HCT116 (cell line): ENCODE data around the gene RNU2-1. TPM values are rescaled to one million over a fixed set of nuclear protein-coding genes. Genes with fewer than 3 reads are reported as not detected.

Experiments used
- ATAC-seq: fragments of 200-7000 bp; cut with Tn5 transposase; 2 replicates; pipeline ENCODE4 v1.9.1; 2020; ENCODE audit warnings: mild to moderate bottlenecking, moderate library complexity
- BruUV-seq: library from RNA; stranded (reverse); fragments of 400-500 nt; replicated peaks from 2 replicates; lab custom pipeline; 2021; lab: Mats Ljungman, UMichigan
- CTCF ChIA-PET: fragments of 300-600 bp; sonication (Branson Sonifier 250); formaldehyde crosslinking; loops from one replicate; lab custom pipeline; 2021; ENCODE audit warnings: antibody characterized with exemption; lab: Charles Lee
- POLR2A ChIA-PET: fragments of 300-600, 350-600 bp; sonication (Branson Sonifier 250); formaldehyde crosslinking; loops from one replicate; lab custom pipeline; 2021; ENCODE audit warnings: antibody characterized with exemption; lab: Charles Lee
- RAD21 ChIA-PET, 2 experiments: fragments of 300-600 bp; sonication (Branson Sonifier 250); formaldehyde crosslinking; loops; one replicate each; lab custom pipeline; 2023; ENCODE audit warnings: low total read pairs in 2 of 2; ENCODE audit not compliant: uncharacterized antibody in 2 of 2, unreplicated experiment in 2 of 2, low non-redundant PET in 1 of 2; lab: Charles Lee
- DNase-seq: peaks from one replicate; pipeline ENCODE4 v3.0.0-alpha.2; 2010; ENCODE audit warnings: low read depth, low spot score
- H2AFZ ChIP-seq: fragments of 200-600 bp; shearing (Covaris generic), sonication (generic); 2 replicates; pipeline ENCODE4 v1.6.1; 2017; ENCODE audit warnings: low read depth, mixed run types, mixed read lengths, antibody characterized with exemption, low read length; ENCODE audit not compliant: poor library complexity, severe bottlenecking
- H3K27ac ChIP-seq: 2 replicates; pipeline ENCODE4 v1.5.1; 2012; ENCODE audit warnings: low read depth, low read length
- H3K27me3 ChIP-seq: fragments of 200-600 bp; sonication (generic); 2 replicates; pipeline ENCODE4 v1.6.1; 2016; ENCODE audit warnings: mixed run types, low read length, mixed read lengths; ENCODE audit not compliant: insufficient read depth
- H3K36me3 ChIP-seq, 2 experiments: fragments of 200-500 bp in 1 of 2; fragments of 200-600 bp in 1 of 2; sonication (Bioruptor generic) in 1 of 2; sonication (generic) in 1 of 2; 2 replicates each; pipeline versions ENCODE4 v1.5.1 to v1.6.1; 2014 to 2016; ENCODE audit warnings: low read length in 2 of 2, inconsistent platforms in 1 of 2, mixed read lengths in 1 of 2, mixed run types in 1 of 2; ENCODE audit not compliant: insufficient read depth in 2 of 2, control insufficient read depth in 1 of 2
- H3K4me1 ChIP-seq, 2 experiments: fragments of 200-600 bp in 1 of 2; sonication (generic) in 1 of 2; 2 replicates each; pipeline versions ENCODE4 v1.5.1 to v1.6.1; 2012 to 2017; ENCODE audit warnings: low read length in 2 of 2, inconsistent platforms in 1 of 2, mild to moderate bottlenecking in 1 of 2, mixed read lengths in 1 of 2, mixed run types in 1 of 2, moderate library complexity in 1 of 2; ENCODE audit not compliant: insufficient read depth in 2 of 2, control insufficient read depth in 1 of 2
- H3K4me2 ChIP-seq: fragments of 200-600 bp; sonication (generic); 2 replicates; pipeline ENCODE4 v1.6.1; 2017; ENCODE audit warnings: mixed run types, low read length, mixed read lengths
- H3K4me3 ChIP-seq, 2 experiments: fragments of 200-600 bp in 1 of 2; sonication (generic) in 1 of 2; replicated peaks in 1 of 2; 2 replicates each; pipeline ENCODE4 v1.5.1; 2011 to 2016; ENCODE audit warnings: low read length in 2 of 2, control low read depth in 1 of 2, low read depth in 1 of 2, mild to moderate bottlenecking in 1 of 2, mixed read lengths in 1 of 2, mixed run types in 1 of 2
- H3K79me2 ChIP-seq: fragments of 200-600 bp; sonication (generic); 2 replicates; pipeline ENCODE4 v1.6.1; 2017; ENCODE audit warnings: mild to moderate bottlenecking, mixed run types, low read length, moderate library complexity, mixed read lengths; ENCODE audit not compliant: insufficient read depth
- H3K9ac ChIP-seq: fragments of 200-600 bp; sonication (generic); 2 replicates; pipeline ENCODE4 v1.6.1; 2016; ENCODE audit warnings: low read length, mixed read lengths
- H3K9me2 ChIP-seq: fragments of 200-600 bp; sonication (generic), shearing (Covaris generic); 2 replicates; pipeline ENCODE4 v1.6.1; 2017; ENCODE audit warnings: mixed run types, mild to moderate bottlenecking, moderate library complexity; ENCODE audit not compliant: insufficient read depth
- H3K9me3 ChIP-seq, 2 experiments: fragments of 200-500 bp in 1 of 2; fragments of 200-600 bp in 1 of 2; sonication (Bioruptor generic) in 1 of 2; sonication (generic) in 1 of 2; 2 replicates each; pipeline ENCODE4 v1.6.1; 2014 to 2017; ENCODE audit warnings: low read length in 2 of 2, mixed read lengths in 2 of 2, inconsistent platforms in 1 of 2, low read depth in 1 of 2, mild to moderate bottlenecking in 1 of 2, mixed run types in 1 of 2, moderate library complexity in 1 of 2; ENCODE audit not compliant: control insufficient read depth in 1 of 2, insufficient read depth in 1 of 2
- H4K20me1 ChIP-seq: fragments of 200-600 bp; sonication (generic), shearing (Covaris generic); 2 replicates; pipeline ENCODE4 v1.6.1; 2017; ENCODE audit warnings: mixed run types, mild to moderate bottlenecking, moderate library complexity; ENCODE audit not compliant: insufficient read depth
- CBX3 ChIP-seq: IDR thresholded peaks from 2 replicates; pipeline ENCODE4 v1.6.1; 2012; ENCODE audit warnings: low read depth
- CEBPB ChIP-seq: IDR thresholded peaks from 2 replicates; pipeline ENCODE4 v1.6.1; 2012; ENCODE audit warnings: low read depth
- EGR1 ChIP-seq: IDR thresholded peaks from 2 replicates; pipeline ENCODE4 v1.6.1; 2012; ENCODE audit warnings: low read depth
- ELF1 ChIP-seq: IDR thresholded peaks from 2 replicates; pipeline ENCODE4 v1.6.1; 2012; ENCODE audit warnings: low read depth, borderline replicate concordance
- EZH2 ChIP-seq: fragments of 200-600 bp; sonication (generic); IDR thresholded peaks from 2 replicates; pipeline ENCODE4 v1.6.1; 2017; ENCODE audit warnings: antibody characterized with exemption, mixed run types
- EZH2phosphoT487 ChIP-seq: fragments of 200-600 bp; IDR thresholded peaks from 2 replicates; pipeline ENCODE4 v1.6.1; 2018; ENCODE audit warnings: antibody characterized with exemption, borderline replicate concordance
- JUND ChIP-seq: IDR thresholded peaks from 2 replicates; pipeline ENCODE4 v1.6.1; 2012
- POLR2A ChIP-seq: IDR thresholded peaks from 2 replicates; pipeline ENCODE4 v1.7.0; 2011; ENCODE audit warnings: borderline replicate concordance; ENCODE audit not compliant: insufficient read depth, insufficient read length; ENCODE audit errors: extremely low read depth
- POLR2AphosphoS5 ChIP-seq: IDR thresholded peaks from 2 replicates; pipeline ENCODE4 v1.6.1; 2011; ENCODE audit warnings: mild to moderate bottlenecking, low read depth, low read length, moderate library complexity
- RAD21 ChIP-seq: IDR thresholded peaks from 2 replicates; pipeline ENCODE4 v1.6.1; 2012; ENCODE audit warnings: low read depth, mild to moderate bottlenecking
- SIN3A ChIP-seq: IDR thresholded peaks from 2 replicates; pipeline ENCODE4 v1.6.1; 2012; ENCODE audit warnings: low read depth
- SP1 ChIP-seq: IDR thresholded peaks from 2 replicates; pipeline ENCODE4 v1.6.1; 2012; ENCODE audit warnings: low read depth
- ZFX ChIP-seq: fragments of 450-650 bp; IDR thresholded peaks from 2 replicates; pipeline ENCODE4 v1.6.1; 2017
- ZNF274 ChIP-seq: fragments of 200-500 bp; sonication (Bioruptor generic); IDR thresholded peaks from 2 replicates; pipeline ENCODE4 v1.6.1; 2014; ENCODE audit warnings: mild to moderate bottlenecking, low read depth, low read length, inconsistent platforms
- intact Hi-C: fragments of 100-400 bp; cut with micrococcal nuclease; formaldehyde crosslinking; loops from 2 replicates; pipeline ENCODE4 v1.10.0; 2022
- total RNA-seq: library from RNA; stranded (reverse); gene quantifications from one replicate; pipeline ENCODE4 v1.2.1, GENCODE V29; 2021; ENCODE audit not compliant: unreplicated experiment
- TF ChIP-seq, protein P1 (sequence below): IDR thresholded peaks from 2 replicates; pipeline ENCODE4 v1.6.1; 2012
- TF ChIP-seq, protein P2 (sequence below): IDR thresholded peaks from 2 replicates; pipeline ENCODE4 v1.6.1; 2012
- TF ChIP-seq, protein P3 (sequence below), 3 experiments: fragments of 200-600 bp in 1 of 3; sonication (generic) in 1 of 3; IDR thresholded peaks in 2 of 3; conservative IDR thresholded peaks in 1 of 3; 2 replicates each; pipeline ENCODE4 v1.5.1; 2012 to 2017; ENCODE audit warnings: low read depth in 2 of 3, low read length in 2 of 3, antibody characterized with exemption in 1 of 3, borderline replicate concordance in 1 of 3, control low read depth in 1 of 3, mild to moderate bottlenecking in 1 of 3, mixed read lengths in 1 of 3, mixed run types in 1 of 3, moderate library complexity in 1 of 3; ENCODE audit not compliant: insufficient read depth in 1 of 3
- TF ChIP-seq, protein P4 (sequence below): IDR thresholded peaks from 2 replicates; pipeline ENCODE4 v1.6.1; 2011; ENCODE audit warnings: mild to moderate bottlenecking, low read length, moderate library complexity; ENCODE audit not compliant: insufficient replicate concordance; ENCODE audit errors: extremely low read depth
- TF ChIP-seq, protein P5 (sequence below): IDR thresholded peaks from 2 replicates; pipeline ENCODE4 v1.6.1; 2012; ENCODE audit warnings: low read depth

The RNU2-1 gene
- total RNA-seq, 1 experiment from 2014 or later, result 5,800 TPM

DNA sequence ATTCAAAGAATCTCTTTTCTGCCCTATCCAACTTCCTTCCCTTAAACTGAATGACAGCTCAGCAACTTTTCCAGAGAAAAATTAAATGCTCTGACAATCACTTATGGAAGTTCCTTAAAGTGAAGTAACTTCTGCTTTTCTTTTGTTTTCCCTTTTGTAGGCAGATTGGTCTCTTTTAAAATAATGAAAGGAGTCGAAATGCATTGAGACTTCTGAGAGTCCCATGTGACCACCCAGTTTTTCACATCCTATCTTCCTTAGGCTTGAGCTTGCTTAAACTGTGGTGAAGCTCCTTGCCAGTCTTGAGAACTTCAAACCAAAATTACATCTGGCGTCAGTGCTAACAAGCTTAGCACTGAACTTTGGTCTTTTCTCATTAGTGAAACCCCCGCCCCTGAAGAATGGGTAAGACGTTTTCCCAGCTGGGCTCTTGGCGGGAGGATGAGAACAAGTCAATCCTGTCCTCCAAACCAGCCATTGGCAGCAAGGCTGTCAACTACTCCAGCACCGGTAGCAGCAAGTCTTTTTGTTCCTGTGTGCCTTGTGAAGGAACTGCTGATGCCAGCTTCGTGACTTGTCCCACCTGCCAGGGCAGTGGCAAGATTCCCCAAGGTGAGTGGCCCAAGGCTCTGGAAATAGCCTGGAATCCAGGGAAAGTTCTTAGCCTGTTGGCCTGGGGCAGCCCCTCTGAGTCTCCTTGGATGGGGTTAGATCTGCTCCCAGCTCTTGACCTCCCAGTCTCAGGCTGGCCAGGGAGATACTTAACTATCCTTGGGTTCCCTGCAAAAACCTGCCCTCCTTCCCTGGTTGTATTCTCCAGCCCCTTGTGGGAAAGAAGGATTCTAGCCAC lies 20.9 kb downstream of the RNU2-1 start:
- no TSS peak for BruUV-seq
- no peaks in the 10 kb centered on the region for H3K36me3 ChIP-seq
- ATAC-seq, result no peak
- H3K9me3 ChIP-seq, result no peaks in the 10 kb centered on the region
- H3K9me2 ChIP-seq, result no peaks in the 10 kb centered on the region
- H3K9ac ChIP-seq, result peak overlapping the region; percentile 76
- no peaks in the 10 kb centered on the region for H4K20me1 ChIP-seq
- no peak overlapping the region for H3K27ac ChIP-seq
- ChIA-PET POLR2A (interaction anchor here (1.0 to 4.0 kb wide), 3 partner anchors 14 to 103 kb away, joined by 3 to 33 read pairs (median 6); no protein-coding TSS in a partner anchor), CTCF (no interaction called here), RAD21 (no interaction called here)
- H3K4me3 ChIP-seq, result peak overlapping the region; percentile 63 to 78
- no peak for TF ChIP-seq ZFX
- no peak for TF ChIP-seq JUND
- no peak for TF ChIP-seq EZH2
- TF ChIP-seq SIN3A, result no peak
- no peak for TF ChIP-seq EZH2phosphoT487
- TF ChIP-seq, protein P1, sequence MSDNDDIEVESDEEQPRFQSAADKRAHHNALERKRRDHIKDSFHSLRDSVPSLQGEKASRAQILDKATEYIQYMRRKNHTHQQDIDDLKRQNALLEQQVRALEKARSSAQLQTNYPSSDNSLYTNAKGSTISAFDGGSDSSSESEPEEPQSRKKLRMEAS, result no peak
- no peak for TF ChIP-seq EGR1
- no peak for TF ChIP-seq CEBPB
- TF ChIP-seq SP1, result no peak
- TF ChIP-seq, protein P2, sequence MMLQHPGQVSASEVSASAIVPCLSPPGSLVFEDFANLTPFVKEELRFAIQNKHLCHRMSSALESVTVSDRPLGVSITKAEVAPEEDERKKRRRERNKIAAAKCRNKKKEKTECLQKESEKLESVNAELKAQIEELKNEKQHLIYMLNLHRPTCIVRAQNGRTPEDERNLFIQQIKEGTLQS, result no peak
- TF ChIP-seq POLR2A, result no peak
- TF ChIP-seq ELF1, result no peak
- no peak for TF ChIP-seq RAD21
- TF ChIP-seq, protein P3, sequence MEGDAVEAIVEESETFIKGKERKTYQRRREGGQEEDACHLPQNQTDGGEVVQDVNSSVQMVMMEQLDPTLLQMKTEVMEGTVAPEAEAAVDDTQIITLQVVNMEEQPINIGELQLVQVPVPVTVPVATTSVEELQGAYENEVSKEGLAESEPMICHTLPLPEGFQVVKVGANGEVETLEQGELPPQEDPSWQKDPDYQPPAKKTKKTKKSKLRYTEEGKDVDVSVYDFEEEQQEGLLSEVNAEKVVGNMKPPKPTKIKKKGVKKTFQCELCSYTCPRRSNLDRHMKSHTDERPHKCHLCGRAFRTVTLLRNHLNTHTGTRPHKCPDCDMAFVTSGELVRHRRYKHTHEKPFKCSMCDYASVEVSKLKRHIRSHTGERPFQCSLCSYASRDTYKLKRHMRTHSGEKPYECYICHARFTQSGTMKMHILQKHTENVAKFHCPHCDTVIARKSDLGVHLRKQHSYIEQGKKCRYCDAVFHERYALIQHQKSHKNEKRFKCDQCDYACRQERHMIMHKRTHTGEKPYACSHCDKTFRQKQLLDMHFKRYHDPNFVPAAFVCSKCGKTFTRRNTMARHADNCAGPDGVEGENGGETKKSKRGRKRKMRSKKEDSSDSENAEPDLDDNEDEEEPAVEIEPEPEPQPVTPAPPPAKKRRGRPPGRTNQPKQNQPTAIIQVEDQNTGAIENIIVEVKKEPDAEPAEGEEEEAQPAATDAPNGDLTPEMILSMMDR (IDR thresholded peaks at IDR 0.05 in 2 of 3, conservative IDR thresholded peaks at IDR 0.05 in 1 of 3; ENCODE audit: borderline replicate concordance in 1 of 3, insufficient read depth in 1 of 3, low read depth in 2 of 3, low read length in 2 of 3), result no peak
- TF ChIP-seq CBX3, result no peak
- TF ChIP-seq, protein P4, sequence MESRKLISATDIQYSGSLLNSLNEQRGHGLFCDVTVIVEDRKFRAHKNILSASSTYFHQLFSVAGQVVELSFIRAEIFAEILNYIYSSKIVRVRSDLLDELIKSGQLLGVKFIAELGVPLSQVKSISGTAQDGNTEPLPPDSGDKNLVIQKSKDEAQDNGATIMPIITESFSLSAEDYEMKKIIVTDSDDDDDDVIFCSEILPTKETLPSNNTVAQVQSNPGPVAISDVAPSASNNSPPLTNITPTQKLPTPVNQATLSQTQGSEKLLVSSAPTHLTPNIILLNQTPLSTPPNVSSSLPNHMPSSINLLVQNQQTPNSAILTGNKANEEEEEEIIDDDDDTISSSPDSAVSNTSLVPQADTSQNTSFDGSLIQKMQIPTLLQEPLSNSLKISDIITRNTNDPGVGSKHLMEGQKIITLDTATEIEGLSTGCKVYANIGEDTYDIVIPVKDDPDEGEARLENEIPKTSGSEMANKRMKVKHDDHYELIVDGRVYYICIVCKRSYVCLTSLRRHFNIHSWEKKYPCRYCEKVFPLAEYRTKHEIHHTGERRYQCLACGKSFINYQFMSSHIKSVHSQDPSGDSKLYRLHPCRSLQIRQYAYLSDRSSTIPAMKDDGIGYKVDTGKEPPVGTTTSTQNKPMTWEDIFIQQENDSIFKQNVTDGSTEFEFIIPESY, result no peak
- TF ChIP-seq, protein P5, sequence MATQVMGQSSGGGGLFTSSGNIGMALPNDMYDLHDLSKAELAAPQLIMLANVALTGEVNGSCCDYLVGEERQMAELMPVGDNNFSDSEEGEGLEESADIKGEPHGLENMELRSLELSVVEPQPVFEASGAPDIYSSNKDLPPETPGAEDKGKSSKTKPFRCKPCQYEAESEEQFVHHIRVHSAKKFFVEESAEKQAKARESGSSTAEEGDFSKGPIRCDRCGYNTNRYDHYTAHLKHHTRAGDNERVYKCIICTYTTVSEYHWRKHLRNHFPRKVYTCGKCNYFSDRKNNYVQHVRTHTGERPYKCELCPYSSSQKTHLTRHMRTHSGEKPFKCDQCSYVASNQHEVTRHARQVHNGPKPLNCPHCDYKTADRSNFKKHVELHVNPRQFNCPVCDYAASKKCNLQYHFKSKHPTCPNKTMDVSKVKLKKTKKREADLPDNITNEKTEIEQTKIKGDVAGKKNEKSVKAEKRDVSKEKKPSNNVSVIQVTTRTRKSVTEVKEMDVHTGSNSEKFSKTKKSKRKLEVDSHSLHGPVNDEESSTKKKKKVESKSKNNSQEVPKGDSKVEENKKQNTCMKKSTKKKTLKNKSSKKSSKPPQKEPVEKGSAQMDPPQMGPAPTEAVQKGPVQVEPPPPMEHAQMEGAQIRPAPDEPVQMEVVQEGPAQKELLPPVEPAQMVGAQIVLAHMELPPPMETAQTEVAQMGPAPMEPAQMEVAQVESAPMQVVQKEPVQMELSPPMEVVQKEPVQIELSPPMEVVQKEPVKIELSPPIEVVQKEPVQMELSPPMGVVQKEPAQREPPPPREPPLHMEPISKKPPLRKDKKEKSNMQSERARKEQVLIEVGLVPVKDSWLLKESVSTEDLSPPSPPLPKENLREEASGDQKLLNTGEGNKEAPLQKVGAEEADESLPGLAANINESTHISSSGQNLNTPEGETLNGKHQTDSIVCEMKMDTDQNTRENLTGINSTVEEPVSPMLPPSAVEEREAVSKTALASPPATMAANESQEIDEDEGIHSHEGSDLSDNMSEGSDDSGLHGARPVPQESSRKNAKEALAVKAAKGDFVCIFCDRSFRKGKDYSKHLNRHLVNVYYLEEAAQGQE, result no peak
- no peak for TF ChIP-seq POLR2AphosphoS5
- no peak for TF ChIP-seq ZNF274
- peak overlapping the region; percentile 73 for H3K4me2 ChIP-seq
- DNase-seq, result no peak
- peaks cover 6 to 19% of the 10 kb centered on the region in 2 experiments; a peak in 2 of 4 replicates for H3K4me1 ChIP-seq
- intact Hi-C loops, result no loop called here
- no peaks in the 10 kb centered on the region for H3K79me2 ChIP-seq
- H2AFZ ChIP-seq, result no peak overlapping the region
- H3K27me3 ChIP-seq, result no peaks in the 10 kb centered on the region
